Right lobe of liver (tissue), 4 donors: ENCODE data around the gene EXOC1L.

Experiments used
- POLR2A ChIP-seq: fragments of 450-650 bp; IDR thresholded peaks from one replicate; pipeline ENCODE4 v1.6.1; 2017; ENCODE audit warnings: antibody characterized with exemption, mild to moderate bottlenecking
- TF ChIP-seq, protein P1 (sequence below), 4 donors: fragments of 200-600 bp in 3 of 4; fragments of 450-650 bp in 1 of 4; IDR thresholded peaks; one replicate each; pipeline versions ENCODE4 v1.5.1 to v1.8.0; 2016 to 2022; ENCODE audit warnings: antibody characterized with exemption in 4 of 4, mild to moderate bottlenecking in 2 of 4
- donor health status: DM: no; HTN: no; CAD: no.
- donor health status: DM: no; HTN: no; CAD: no.
- donor health status: DM: no; HTN: yes; CAD: no.

DNA sequence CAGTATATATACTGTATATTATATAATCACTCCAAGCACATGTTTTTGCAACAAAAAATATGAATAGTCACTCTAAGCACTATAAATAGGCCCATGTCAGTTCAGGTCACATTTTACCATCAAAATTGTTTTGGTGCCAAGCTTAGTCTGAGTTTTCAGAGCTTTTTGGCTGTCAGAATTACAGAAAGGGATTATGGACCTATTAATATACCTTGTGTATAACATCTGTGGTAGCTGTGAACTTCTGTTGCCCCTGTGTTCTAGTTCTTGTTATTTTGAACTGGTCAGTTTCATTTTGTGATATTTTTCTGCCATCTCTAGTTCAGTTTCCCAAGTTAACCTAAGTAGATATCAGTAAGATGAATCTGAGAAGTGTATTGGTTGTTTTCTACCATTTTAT is 56.8 kb downstream of the EXOC1L start:
- TF ChIP-seq, protein P1, sequence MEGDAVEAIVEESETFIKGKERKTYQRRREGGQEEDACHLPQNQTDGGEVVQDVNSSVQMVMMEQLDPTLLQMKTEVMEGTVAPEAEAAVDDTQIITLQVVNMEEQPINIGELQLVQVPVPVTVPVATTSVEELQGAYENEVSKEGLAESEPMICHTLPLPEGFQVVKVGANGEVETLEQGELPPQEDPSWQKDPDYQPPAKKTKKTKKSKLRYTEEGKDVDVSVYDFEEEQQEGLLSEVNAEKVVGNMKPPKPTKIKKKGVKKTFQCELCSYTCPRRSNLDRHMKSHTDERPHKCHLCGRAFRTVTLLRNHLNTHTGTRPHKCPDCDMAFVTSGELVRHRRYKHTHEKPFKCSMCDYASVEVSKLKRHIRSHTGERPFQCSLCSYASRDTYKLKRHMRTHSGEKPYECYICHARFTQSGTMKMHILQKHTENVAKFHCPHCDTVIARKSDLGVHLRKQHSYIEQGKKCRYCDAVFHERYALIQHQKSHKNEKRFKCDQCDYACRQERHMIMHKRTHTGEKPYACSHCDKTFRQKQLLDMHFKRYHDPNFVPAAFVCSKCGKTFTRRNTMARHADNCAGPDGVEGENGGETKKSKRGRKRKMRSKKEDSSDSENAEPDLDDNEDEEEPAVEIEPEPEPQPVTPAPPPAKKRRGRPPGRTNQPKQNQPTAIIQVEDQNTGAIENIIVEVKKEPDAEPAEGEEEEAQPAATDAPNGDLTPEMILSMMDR (IDR thresholded peaks at IDR 0.05): no peak
- TF ChIP-seq POLR2A: no peak
